ENCODE data around the gene OPCML. TPM values are rescaled to one million over a fixed set of nuclear protein-coding genes. Genes with fewer than 3 reads are reported as not detected.

The OPCML gene
- polyA plus RNA-seq, 3 donors, result not detected

DNA sequence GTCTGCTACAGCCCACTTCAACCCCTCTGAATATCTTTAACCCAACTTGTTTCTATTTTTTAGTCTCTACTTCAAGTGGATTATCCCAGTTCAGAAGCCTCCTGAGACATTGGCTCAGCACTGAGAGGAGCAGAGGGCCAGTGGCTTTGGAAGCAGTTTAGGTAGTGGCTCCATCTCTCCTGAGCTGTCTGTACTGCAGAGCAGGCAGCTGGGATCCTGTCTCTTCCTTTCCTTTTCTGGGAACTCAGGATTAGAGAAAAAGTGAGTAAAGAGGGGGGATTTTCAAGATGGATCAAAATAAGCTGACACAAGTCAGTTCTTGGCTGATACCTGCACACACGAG is 512.0 kb downstream of the OPCML start:
- no peaks in the 10 kb centered on the region for H3K36me3 ChIP-seq (replicated peaks in 1 of 2; ENCODE audit: control insufficient read depth in 1 of 2, insufficient read depth in 2 of 2, low read length in 2 of 2)
- H2AFZ ChIP-seq (ENCODE audit: insufficient read depth, low read depth, low read length, poor library complexity, severe bottlenecking), result no peak overlapping the region
- no peak overlapping the region for H3K27ac Mint-ChIP-seq
- H3K9ac ChIP-seq (ENCODE audit: insufficient read depth, low read length, poor library complexity, severe bottlenecking), result no peak overlapping the region
- H3K4me2 ChIP-seq (replicated peaks; ENCODE audit: extremely low read depth, low read length, poor library complexity, severe bottlenecking), result no peak overlapping the region
- TF ChIP-seq, protein P1, sequence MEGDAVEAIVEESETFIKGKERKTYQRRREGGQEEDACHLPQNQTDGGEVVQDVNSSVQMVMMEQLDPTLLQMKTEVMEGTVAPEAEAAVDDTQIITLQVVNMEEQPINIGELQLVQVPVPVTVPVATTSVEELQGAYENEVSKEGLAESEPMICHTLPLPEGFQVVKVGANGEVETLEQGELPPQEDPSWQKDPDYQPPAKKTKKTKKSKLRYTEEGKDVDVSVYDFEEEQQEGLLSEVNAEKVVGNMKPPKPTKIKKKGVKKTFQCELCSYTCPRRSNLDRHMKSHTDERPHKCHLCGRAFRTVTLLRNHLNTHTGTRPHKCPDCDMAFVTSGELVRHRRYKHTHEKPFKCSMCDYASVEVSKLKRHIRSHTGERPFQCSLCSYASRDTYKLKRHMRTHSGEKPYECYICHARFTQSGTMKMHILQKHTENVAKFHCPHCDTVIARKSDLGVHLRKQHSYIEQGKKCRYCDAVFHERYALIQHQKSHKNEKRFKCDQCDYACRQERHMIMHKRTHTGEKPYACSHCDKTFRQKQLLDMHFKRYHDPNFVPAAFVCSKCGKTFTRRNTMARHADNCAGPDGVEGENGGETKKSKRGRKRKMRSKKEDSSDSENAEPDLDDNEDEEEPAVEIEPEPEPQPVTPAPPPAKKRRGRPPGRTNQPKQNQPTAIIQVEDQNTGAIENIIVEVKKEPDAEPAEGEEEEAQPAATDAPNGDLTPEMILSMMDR (IDR thresholded peaks at IDR 0.05), result no peak
- no peak for DNase-seq
- intact Hi-C loops (cut with micrococcal nuclease), result no loop called here
- H3K4me1 Mint-ChIP-seq, result no peaks in the 10 kb centered on the region
- 67% methylated on average over 1 of the region's 1 CpG for WGBS (ENCODE audit: insufficient coverage)
- H3K27ac ChIP-seq (ENCODE audit: low read depth in 1 of 2, low read length in 2 of 2), result no peak overlapping the region
- no peaks in the 10 kb centered on the region for H3K4me1 ChIP-seq (ENCODE audit: control insufficient read depth in 1 of 2, insufficient read depth in 2 of 2, low read length in 2 of 2)
- no peaks in the 10 kb centered on the region for H3K36me3 Mint-ChIP-seq
- H4K20me1 ChIP-seq (ENCODE audit: insufficient read depth, low read length), result no peaks in the 10 kb centered on the region
- no peaks in the 10 kb centered on the region for H3K79me2 ChIP-seq (ENCODE audit: insufficient read depth, low read length)
- no peaks in the 10 kb centered on the region for H3K27me3 Mint-ChIP-seq (ENCODE audit: low read depth in 3 of 3)
- peaks cover 0 to 5% (median 2%) of the 10 kb centered on the region in 7 donors for H3K9me3 Mint-ChIP-seq
- no peaks in the 10 kb centered on the region for H3K9me3 ChIP-seq (replicated peaks in 1 of 2; ENCODE audit: control insufficient read depth in 1 of 2, insufficient read depth in 1 of 2, low read length in 2 of 2)
- H3K27me3 ChIP-seq (ENCODE audit: control insufficient read depth in 2 of 2, insufficient read depth in 2 of 2, low read length in 2 of 2), result no peaks in the 10 kb centered on the region
- H3K4me3 ChIP-seq (replicated peaks in 1 of 3; ENCODE audit: low read depth in 2 of 3, low read length in 3 of 3), result no peak overlapping the region
- no peak overlapping the region for H3K4me3 Mint-ChIP-seq

DNA sequence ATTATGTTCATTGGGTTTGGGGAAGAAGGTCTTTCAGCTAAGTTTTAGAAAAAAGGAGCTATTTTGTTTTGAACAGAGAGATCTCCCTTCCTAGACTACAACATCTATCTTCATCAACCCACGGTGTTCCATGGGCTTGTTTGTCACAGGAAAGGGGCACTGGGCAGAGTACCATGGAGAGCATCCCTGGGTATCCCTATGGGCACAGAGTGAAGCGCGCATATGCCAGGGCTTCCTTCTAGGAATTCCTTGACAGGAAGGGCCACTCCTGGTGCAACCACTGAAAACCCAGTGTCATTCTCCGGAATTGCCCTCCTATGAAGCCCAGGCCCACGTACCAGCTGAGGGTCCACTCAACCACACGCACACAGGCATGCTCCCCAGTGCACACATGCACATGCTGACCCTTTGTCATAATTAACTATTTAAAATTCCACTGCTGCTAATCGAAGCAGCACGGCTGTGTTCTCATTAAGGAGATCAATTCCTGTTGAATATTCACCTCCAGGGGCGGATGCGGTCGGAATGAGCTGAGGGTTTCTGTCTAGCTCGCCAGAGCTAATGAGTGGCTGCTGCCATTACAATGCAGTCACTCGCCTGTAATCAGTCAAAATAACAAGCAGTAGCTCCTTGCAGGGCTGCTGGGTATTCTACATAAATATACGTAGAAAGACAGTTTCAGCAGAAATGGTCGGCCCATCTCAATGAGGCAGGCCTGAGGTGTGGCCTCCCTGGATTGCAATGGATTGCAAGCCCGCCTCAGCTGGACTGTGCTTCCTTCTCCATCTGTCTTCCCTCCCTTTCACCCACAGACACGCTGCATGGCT is 512.5 kb downstream of the OPCML start:
- no peak overlapping the region for H3K4me3 Mint-ChIP-seq
- H3K27ac Mint-ChIP-seq, result no peak overlapping the region
- Histone ChIP-seq H3K79me2 (ENCODE audit: insufficient read depth, low read length) (no peaks in the 10 kb centered on the region), H2AFZ (ENCODE audit: insufficient read depth, low read depth, low read length, poor library complexity, severe bottlenecking) (no peak overlapping the region), H4K20me1 (ENCODE audit: insufficient read depth, low read length) (no peaks in the 10 kb centered on the region), H3K4me1 (ENCODE audit: control insufficient read depth in 1 of 2, insufficient read depth in 2 of 2, low read length in 2 of 2) (no peaks in the 10 kb centered on the region), H3K27ac (ENCODE audit: low read depth in 1 of 2, low read length in 2 of 2) (no peak overlapping the region), H3K4me2 (replicated peaks; ENCODE audit: extremely low read depth, low read length, poor library complexity, severe bottlenecking) (no peak overlapping the region), H3K9me3 (replicated peaks in 1 of 2; ENCODE audit: control insufficient read depth in 1 of 2, insufficient read depth in 1 of 2, low read length in 2 of 2) (no peaks in the 10 kb centered on the region), H3K36me3 (replicated peaks in 1 of 2; ENCODE audit: control insufficient read depth in 1 of 2, insufficient read depth in 2 of 2, low read length in 2 of 2) (no peaks in the 10 kb centered on the region), H3K9ac (ENCODE audit: insufficient read depth, low read length, poor library complexity, severe bottlenecking) (no peak overlapping the region), H3K4me3 (replicated peaks in 1 of 3; ENCODE audit: low read depth in 2 of 3, low read length in 3 of 3) (no peak overlapping the region), H3K27me3 (ENCODE audit: control insufficient read depth in 2 of 2, insufficient read depth in 2 of 2, low read length in 2 of 2) (no peaks in the 10 kb centered on the region)
- DNase-seq, result no peak
- 95% methylated on average over 16 of the region's 17 CpGs for WGBS (ENCODE audit: insufficient coverage)
- H3K36me3 Mint-ChIP-seq, result no peaks in the 10 kb centered on the region
- no peaks in the 10 kb centered on the region for H3K4me1 Mint-ChIP-seq
- intact Hi-C loops (cut with micrococcal nuclease), result no loop called here
- no peaks in the 10 kb centered on the region for H3K27me3 Mint-ChIP-seq (ENCODE audit: low read depth in 3 of 3)
- peaks cover 0 to 5% (median 2%) of the 10 kb centered on the region in 7 donors for H3K9me3 Mint-ChIP-seq
- TF ChIP-seq, protein P1 (IDR thresholded peaks at IDR 0.05), result no peak
